Heart right ventricle (tissue), 16 donors: ENCODE results near the gene LILRA6. TPM values are rescaled to one million over a fixed set of nuclear protein-coding genes. Genes with fewer than 3 reads are reported as not detected.
A peak's percentile ranks its signal among the peaks of the same experiment; 100 is the strongest.
"Not testable (repeated sequence)": the region's sequence is repeated elsewhere in the genome, so short reads cannot be mapped to it uniquely, and the experiment has no call there.

Source experiments
- ATAC-seq, 8 donors: fragments of 200-7000 bp; cut with Tn5 transposase; one replicate each; pipeline ENCODE4 v1.9.1; 2020; ENCODE audit warnings: mild to moderate bottlenecking in 8 of 8, moderate library complexity in 8 of 8, moderate number of reproducible peaks in 1 of 8
- DNase-seq, 2 donors: peaks; one replicate each; pipeline ENCODE4 v3.0.0-alpha.2; 2020
- H3K27ac ChIP-seq, 10 donors: fragments of 200-600 bp; sonication (generic) in 2 of 10; one replicate each; pipeline versions ENCODE4 v1.5.0 to v1.8.0; 2020 to 2022; ENCODE audit warnings: mild to moderate bottlenecking in 3 of 10
- H3K27me3 ChIP-seq, 7 donors: fragments of 200-600 bp; one replicate each; pipeline ENCODE4 v1.8.0; 2021 to 2022; ENCODE audit warnings: mild to moderate bottlenecking in 2 of 7
- H3K36me3 ChIP-seq, 9 donors: fragments of 200-600 bp; sonication (generic) in 1 of 9; one replicate each; pipeline versions ENCODE4 v1.5.0 to v1.8.0; 2020 to 2022; ENCODE audit warnings: mild to moderate bottlenecking in 2 of 9
- H3K4me1 ChIP-seq, 9 donors: fragments of 200-600 bp; sonication (generic) in 1 of 9; one replicate each; pipeline versions ENCODE4 v1.5.0 to v1.8.0; 2020 to 2022; ENCODE audit warnings: mild to moderate bottlenecking in 4 of 9
- H3K4me3 ChIP-seq, 10 donors: fragments of 200-600 bp; sonication (generic) in 2 of 10; one replicate each; pipeline versions ENCODE4 v1.5.0 to v1.8.0; 2020 to 2022; ENCODE audit warnings: mild to moderate bottlenecking in 7 of 10, moderate library complexity in 2 of 10
- H3K9me3 ChIP-seq, 11 donors: fragments of 200-600 bp in 10 of 11; sonication (generic) in 2 of 11; one replicate each; pipeline versions ENCODE4 v1.5.0 to v1.8.0; 2013 to 2022; ENCODE audit warnings: mild to moderate bottlenecking in 2 of 11, control low read depth in 1 of 11, moderate library complexity in 1 of 11
- WGBS, 2 donors: extraction: QIAGEN DNeasy Blood & Tissue Kit; methylation state at CpG; one replicate each; pipeline ENCODE4 v1.1.7; 2013; ENCODE audit warnings: inconsistent platforms in 1 of 2; 5-methylcytosine and 5-hydroxymethylcytosine counted together
- intact Hi-C, 10 donors: fragments of 100-400 bp; cut with DNase I; formaldehyde crosslinking; loops; one replicate each; pipeline versions ENCODE4 v1.11.1 to v1.14.2; 2022
- polyA plus RNA-seq, 2 donors: library from polyadenylated mRNA; stranded (reverse); fragments of 200-250 nt; gene quantifications; one replicate each; pipeline ENCODE4 v1.2.3, GENCODE V29; 2013
- total RNA-seq, 10 donors: library from RNA; stranded (reverse); fragmentation: NEBNext Ultra II Directional in 3 of 10; extraction: Animal tissue kit (Norgen Biotek cat#: 25700) in 3 of 10; gene quantifications; one replicate each; pipeline versions ENCODE4 v1.2.1 to v1.2.4, GENCODE V29; 2021 to 2023
- TF ChIP-seq, protein P1 (sequence below), 9 donors: fragments of 200-600 bp; sonication (generic) in 2 of 9; IDR thresholded peaks; one replicate each; pipeline versions ENCODE4 v1.5.0 to v1.8.0; 2021 to 2022; ENCODE audit warnings: antibody characterized with exemption in 9 of 9, mild to moderate bottlenecking in 5 of 9, moderate library complexity in 1 of 9
- donor health status: Arrhythmogenic right ventricular cardiomyopathy.
- donor health status: ischemic (EF 13 %, LVEDD 7.1; RV severe dilation, severe dysfunction).
- donor health status: healthy with polysubstance abuse.
- donor health status: DM: no; HTN: yes; CAD: no.
- donor health status: DM: no; HTN: no; CAD: no.
- donor health status: ischemic (EF 25% LVEDD 6.9; RV normal size, moderate dysfunction).
- donor health status: ischemic (EF 25% LVEDD 5.7; RV mildly dilated, moderate dysfunction).
- donor health status: healthy.
- donor health status: DM: yes; HTN: yes; CAD: no.
- donor health status: Ischemic cardiomyopathy.
- donor health status: ischemic (EF 35%, LVEDD 5.7; RV mildly dilated, moderate dysfunction).
- donor health status: nonischemic (EF 11% LVEDD 7.7; RV severe dilation, severe dysfunction).
- donor health status: DM: yes; HTN: yes; CAD: no.
- donor health status: PGD.
- donor health status: ischemic (EF 29% LVEDD 5.4; RV normal size, mild dysfunction).
- donor health status: nonischemic (EF 23%, LVEDD 6.1; RV moderate dilation, normal function).

Gene LILRA6
- total and polyA plus RNA-seq, 12 donors: 0.48 to 9.4 (median 1.3) TPM; not detected in 1

GRCh38 chr19:54223277-54223936, 19.2 kb downstream of the LILRA6 start:
- intact Hi-C loops: loop anchor here in 3 of 10 donors (2.0 kb wide), 2 partner anchors 21 to 23 kb away; no protein-coding TSS in a partner anchor

GRCh38 chr19:54222474-54223276, 19.9 kb downstream of the LILRA6 start, which contains the start of gene LILRB3:
Gene LILRB3, minus strand, starts transcription at chr19:54223007. Its CDS starts 31 bp downstream, at chr19:54222976.
- H3K9me3 ChIP-seq: not testable (repeated sequence)
- H3K36me3 ChIP-seq: peaks cover 0 to 17% (median 0%) of the 10 kb centered on the region in 9 donors
- DNase-seq: peak in 1 of 2 donors; percentile 31
- H3K4me3 ChIP-seq: peak within 1 kb of the TSS in 6 of 10 donors; percentile 2 to 51 (median 23)
- H3K27me3 ChIP-seq: peaks cover 0 to 43% (median 23%) of the 10 kb centered on the region in 7 donors
- H3K4me1 ChIP-seq: peaks cover 0 to 14% (median 0%) of the 10 kb centered on the region in 9 donors
- peak; percentile 52 to 83 (median 70) for ATAC-seq
- 62 to 63% methylated on average over 13 to 16 of the region's 16 CpGs for WGBS, 2 donors
- H3K27ac ChIP-seq: peak within 1 kb of the TSS in 3 of 10 donors; percentile 31 to 91 (median 70)
- intact Hi-C loops: loop anchor here in 3 of 10 donors (2.0 kb wide), 2 partner anchors 22 to 24 kb away; no protein-coding TSS in a partner anchor

More at GRCh38 chr19:54223277-54223936, 19.2 kb downstream of the LILRA6 start:
- ATAC-seq: peak in 6 of 8 donors; percentile 12 to 40 (median 22)
- Histone ChIP-seq H3K27me3 (peaks cover 0 to 48% (median 23%) of the 10 kb centered on the region in 7 donors), H3K4me3 (peak overlapping the region in 1 of 10 donors; percentile 51), H3K27ac (peak overlapping the region in 2 of 10 donors; percentile 70 to 91), H3K36me3 (peaks cover 0 to 10% (median 0%) of the 10 kb centered on the region in 9 donors), H3K4me1 (peaks cover 0 to 14% (median 0%) of the 10 kb centered on the region in 9 donors)
- WGBS, 2 donors: 37 to 40% methylated on average over 14 of the region's 14 CpGs
- not testable (repeated sequence) for DNase-seq, H3K9me3 ChIP-seq

GRCh38 chr19:54221947-54222346, 20.6 kb downstream of the LILRA6 start:
- peak in 1 of 8 donors; percentile 3 for ATAC-seq
- Histone ChIP-seq H3K4me3 (peak overlapping the region in 1 of 10 donors; percentile 51), H3K4me1 (peaks cover 0 to 14% (median 0%) of the 10 kb centered on the region in 9 donors), H3K27ac (peak overlapping the region in 2 of 10 donors; percentile 70 to 91), H3K27me3 (peaks cover 0 to 37% (median 20%) of the 10 kb centered on the region in 7 donors), H3K36me3 (peaks cover 0 to 22% (median 0%) of the 10 kb centered on the region in 9 donors)
- H3K9me3 ChIP-seq, DNase-seq: not testable (repeated sequence)
- intact Hi-C loops: loop anchor here in 3 of 10 donors (2.0 kb wide), 2 partner anchors 23 to 25 kb away; no protein-coding TSS in a partner anchor
- WGBS, 2 donors: 55 to 75% methylated on average over 3 to 6 of the region's 7 CpGs

GRCh38 chr19:54219702-54220101, 22.9 kb downstream of the LILRA6 start:
- not testable (repeated sequence) for H3K9me3 ChIP-seq, H3K4me3 ChIP-seq, ATAC-seq, DNase-seq, H3K27ac ChIP-seq
- WGBS, 2 donors: 78 to 92% methylated on average over 1 to 5 of the region's 5 CpGs
- intact Hi-C loops: loop anchor here in 1 of 10 donors (2.0 kb wide), 1 partner anchor 21 kb away; no protein-coding TSS in a partner anchor
- Histone ChIP-seq H3K4me1 (peaks cover 0 to 14% (median 0%) of the 10 kb centered on the region in 9 donors), H3K36me3 (peaks cover 0 to 33% (median 0%) of the 10 kb centered on the region in 9 donors), H3K27me3 (peaks cover 0 to 27% (median 18%) of the 10 kb centered on the region in 7 donors)

DNA sequence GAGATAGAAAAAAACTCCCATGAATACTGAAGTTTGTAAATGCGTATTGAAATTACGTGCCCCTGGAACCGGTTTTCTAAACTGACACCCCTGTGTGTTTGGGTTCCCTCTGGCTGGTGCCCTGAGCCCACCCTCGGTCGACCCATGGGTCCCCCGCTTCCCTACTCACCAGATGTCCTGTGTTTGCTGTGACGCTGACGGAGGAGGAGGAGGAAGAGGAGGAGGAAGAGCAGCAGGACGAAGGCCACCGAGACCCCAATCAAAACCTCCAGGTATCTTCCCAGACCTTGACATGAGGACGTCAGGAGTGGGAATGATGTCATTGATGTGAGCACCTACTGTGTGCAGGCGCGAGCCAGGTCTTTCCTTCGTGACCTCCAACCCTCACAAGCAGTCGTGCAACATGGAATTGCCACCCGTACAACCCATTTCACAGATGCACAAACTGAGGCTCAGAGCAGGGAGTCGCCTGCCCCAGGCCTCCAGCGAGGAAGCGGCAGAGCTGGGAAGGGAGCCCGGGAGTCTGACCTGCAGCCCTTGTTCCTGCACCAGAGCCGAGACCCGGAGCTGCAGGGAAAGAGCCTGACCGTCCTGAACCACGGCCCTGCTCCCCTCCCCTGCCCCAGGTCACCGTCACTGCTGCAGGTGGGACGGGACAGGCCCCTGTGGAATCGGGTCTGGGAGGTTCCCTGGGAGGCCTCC, 23.5 kb downstream of the LILRA6 start:
- DNase-seq (no peak), ATAC-seq (no peak)
- Histone ChIP-seq H3K27ac (no peak overlapping the region), H3K27me3 (peaks cover 0 to 24% (median 18%) of the 10 kb centered on the region in 7 donors), H3K36me3 (peaks cover 0 to 33% (median 0%) of the 10 kb centered on the region in 9 donors), H3K9me3 (no peaks in the 10 kb centered on the region), H3K4me1 (peaks cover 0 to 14% (median 0%) of the 10 kb centered on the region in 9 donors), H3K4me3 (no peak overlapping the region)
- TF ChIP-seq, protein P1, sequence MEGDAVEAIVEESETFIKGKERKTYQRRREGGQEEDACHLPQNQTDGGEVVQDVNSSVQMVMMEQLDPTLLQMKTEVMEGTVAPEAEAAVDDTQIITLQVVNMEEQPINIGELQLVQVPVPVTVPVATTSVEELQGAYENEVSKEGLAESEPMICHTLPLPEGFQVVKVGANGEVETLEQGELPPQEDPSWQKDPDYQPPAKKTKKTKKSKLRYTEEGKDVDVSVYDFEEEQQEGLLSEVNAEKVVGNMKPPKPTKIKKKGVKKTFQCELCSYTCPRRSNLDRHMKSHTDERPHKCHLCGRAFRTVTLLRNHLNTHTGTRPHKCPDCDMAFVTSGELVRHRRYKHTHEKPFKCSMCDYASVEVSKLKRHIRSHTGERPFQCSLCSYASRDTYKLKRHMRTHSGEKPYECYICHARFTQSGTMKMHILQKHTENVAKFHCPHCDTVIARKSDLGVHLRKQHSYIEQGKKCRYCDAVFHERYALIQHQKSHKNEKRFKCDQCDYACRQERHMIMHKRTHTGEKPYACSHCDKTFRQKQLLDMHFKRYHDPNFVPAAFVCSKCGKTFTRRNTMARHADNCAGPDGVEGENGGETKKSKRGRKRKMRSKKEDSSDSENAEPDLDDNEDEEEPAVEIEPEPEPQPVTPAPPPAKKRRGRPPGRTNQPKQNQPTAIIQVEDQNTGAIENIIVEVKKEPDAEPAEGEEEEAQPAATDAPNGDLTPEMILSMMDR (IDR thresholded peaks at IDR 0.05): no peak
- WGBS, 2 donors: 88 to 92% methylated on average over 26 to 27 of the region's 27 CpGs
- intact Hi-C loops: loop anchor here in 1 of 10 donors (2.0 kb wide), 1 partner anchor 22 kb away; no protein-coding TSS in a partner anchor
